ENCODE results near the gene CACNG6.

Gene CACNG6

DNA sequence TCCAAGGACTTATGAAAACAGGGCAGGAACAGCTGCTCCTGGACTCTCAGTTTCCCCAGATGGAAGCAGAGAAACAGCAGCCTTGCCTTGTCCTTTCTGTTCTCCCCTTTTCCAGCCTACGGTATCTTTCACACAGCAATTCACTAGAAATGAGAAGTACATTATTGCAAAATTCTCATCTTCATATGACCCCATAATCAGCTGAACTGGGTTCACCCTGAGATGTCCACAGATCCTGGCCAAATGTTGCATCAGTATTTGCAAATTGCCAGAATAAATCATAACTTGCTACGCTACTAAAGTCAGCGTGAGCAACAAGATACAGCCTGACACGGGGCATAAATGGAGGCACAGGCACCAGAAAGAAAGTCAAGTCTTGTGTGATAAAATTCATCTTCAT lies 56.2 kb downstream of the CACNG6 start:
- no peak for DNase-seq
